ENCODE measurements around the gene DIP2A. TPM values are rescaled to one million over a fixed set of nuclear protein-coding genes. Genes with fewer than 3 reads are reported as not detected.
A peak's percentile ranks its signal among the peaks of the same experiment; 100 is the strongest.
"Not testable (repeated sequence)": the region's sequence is repeated elsewhere in the genome, so short reads cannot be mapped to it uniquely, and the experiment has no call there.

DIP2A gene
- total RNA-seq, 1 donor from 2014 or later, result 41.0 TPM

- no peak for ATAC-seq
- H3K4me1 ChIP-seq, result no peaks in the 10 kb centered on the region
Observed at GRCh38 chr21:46441331-46441730, 17.4 kb upstream of the DIP2A start.

GRCh38 chr21:46441961-46442498, 16.7 kb upstream of the DIP2A start:
- Histone ChIP-seq H3K27ac (no peak overlapping the region), H3K27me3 (ENCODE audit: low read depth) (no peaks in the 10 kb centered on the region), H3K36me3 (peaks cover 79% of the 10 kb centered on the region), H3K4me1 (no peaks in the 10 kb centered on the region), H3K9me3 (no peaks in the 10 kb centered on the region), H3K4me3 (no peak overlapping the region)
- DNase-seq, result peak; percentile 35
- intact Hi-C loops (cut with DNase I), result no loop called here
- no peak for ATAC-seq
- no peak for TF ChIP-seq CTCF (IDR thresholded peaks at IDR 0.05)

More at GRCh38 chr21:46441331-46441730, 17.4 kb upstream of the DIP2A start:
- peak; percentile 31 for DNase-seq
- no peak for TF ChIP-seq CTCF (IDR thresholded peaks at IDR 0.05)
- H3K27me3 ChIP-seq (ENCODE audit: low read depth), result no peaks in the 10 kb centered on the region
- no peaks in the 10 kb centered on the region for H3K9me3 ChIP-seq
- intact Hi-C loops (cut with DNase I), result no loop called here
- no peak overlapping the region for H3K27ac ChIP-seq
- H3K36me3 ChIP-seq, result peaks cover 85% of the 10 kb centered on the region
- H3K4me3 ChIP-seq, result no peak overlapping the region

GRCh38 chr21:46442938-46443337, 15.8 kb upstream of the DIP2A start:
- H3K4me3 ChIP-seq, result no peak overlapping the region
- DNase-seq (peak; percentile 29), ATAC-seq (no peak)
- no peaks in the 10 kb centered on the region for H3K27me3 ChIP-seq (ENCODE audit: low read depth)
- H3K9me3 ChIP-seq, result no peaks in the 10 kb centered on the region
- no peaks in the 10 kb centered on the region for H3K4me1 ChIP-seq
- TF ChIP-seq CTCF (IDR thresholded peaks at IDR 0.05), result no peak
- H3K36me3 ChIP-seq, result peaks cover 71% of the 10 kb centered on the region
- H3K27ac ChIP-seq, result no peak overlapping the region
- intact Hi-C loops (cut with DNase I), result no loop called here

GRCh38 chr21:46443910-46444309, 14.8 kb upstream of the DIP2A start:
- intact Hi-C loops (cut with DNase I), result no loop called here
- DNase-seq (no peak), ATAC-seq (peak in 1 of 2 donors; percentile 18)
- no peak for TF ChIP-seq CTCF (IDR thresholded peaks at IDR 0.05)
- H3K9me3 ChIP-seq, result peaks cover 3% of the 10 kb centered on the region
- no peak overlapping the region for H3K4me3 ChIP-seq
- H3K27me3 ChIP-seq (ENCODE audit: low read depth), result no peaks in the 10 kb centered on the region
- no peak overlapping the region for H3K27ac ChIP-seq
- no peaks in the 10 kb centered on the region for H3K4me1 ChIP-seq
- peaks cover 64% of the 10 kb centered on the region for H3K36me3 ChIP-seq

- no peak overlapping the region for H3K27ac ChIP-seq
- intact Hi-C loops (cut with DNase I), result no loop called here
- DNase-seq, result no peak
- peaks cover 7% of the 10 kb centered on the region for H3K9me3 ChIP-seq
- no peak for TF ChIP-seq CTCF (IDR thresholded peaks at IDR 0.05)
- no peak overlapping the region for H3K4me3 ChIP-seq
- no peak for ATAC-seq
- H3K4me1 ChIP-seq, result no peaks in the 10 kb centered on the region
- H3K27me3 ChIP-seq (ENCODE audit: low read depth), result no peaks in the 10 kb centered on the region
- H3K36me3 ChIP-seq, result peaks cover 22% of the 10 kb centered on the region
Observed at GRCh38 chr21:46448108-46448507, 10.6 kb upstream of the DIP2A start.

- peaks cover 16% of the 10 kb centered on the region for H3K36me3 ChIP-seq
- H3K27ac ChIP-seq; DNase-seq; H3K4me1 ChIP-seq; H3K9me3 ChIP-seq; H3K4me3 ChIP-seq; ATAC-seq; H3K27me3 ChIP-seq (ENCODE audit: low read depth); intact Hi-C loops (cut with DNase I): not testable (repeated sequence)
Observed at GRCh38 chr21:46448855-46449254, 9.8 kb upstream of the DIP2A start.
